HG03280 (cell line): Measurements from ENCODE around the gene PCNX1.

Experiments
- ATAC-seq: cut with Tn5 transposase; IDR thresholded peaks from one replicate; pipeline ENCODE4 v1.9.1; 2021; ENCODE audit warnings: mild to moderate bottlenecking, moderate library complexity; ENCODE audit not compliant: unreplicated experiment

Gene PCNX1

GRCh38 chr14:70955543-70956480 is 48.6 kb downstream of the PCNX1 start:
- ATAC-seq: no peak

GRCh38 chr14:70956511-70956910 is 49.3 kb downstream of the PCNX1 start:
- no peak for ATAC-seq

- ATAC-seq: no peak
Measured at GRCh38 chr14:70957710-70958109, 50.5 kb downstream of the PCNX1 start.

GRCh38 chr14:70962935-70963334 is 55.7 kb downstream of the PCNX1 start:
- no peak for ATAC-seq

- no peak for ATAC-seq
Measured at GRCh38 chr14:70964492-70964891, 57.2 kb downstream of the PCNX1 start.

GRCh38 chr14:70971560-70971959 is 64.3 kb downstream of the PCNX1 start:
- no peak for ATAC-seq

- no peak for ATAC-seq
Measured at GRCh38 chr14:70972107-70972976, 65.1 kb downstream of the PCNX1 start.

GRCh38 chr14:70976591-70976990 is 69.3 kb downstream of the PCNX1 start:
- no peak for ATAC-seq

GRCh38 chr14:70981000-70981952 is 74.0 kb downstream of the PCNX1 start:
- ATAC-seq: no peak

GRCh38 chr14:70982200-70982599 is 74.9 kb downstream of the PCNX1 start:
- no peak for ATAC-seq

GRCh38 chr14:70987041-70987440 is 79.8 kb downstream of the PCNX1 start:
- no peak for ATAC-seq

- ATAC-seq: no peak
Measured at GRCh38 chr14:70988452-70988851, 81.2 kb downstream of the PCNX1 start.

- ATAC-seq: no peak
Measured at GRCh38 chr14:70993931-70994330, 86.7 kb downstream of the PCNX1 start.

GRCh38 chr14:70995211-70995610 is 88.0 kb downstream of the PCNX1 start:
- ATAC-seq: no peak

- no peak for ATAC-seq
Measured at GRCh38 chr14:70995671-70996070, 88.4 kb downstream of the PCNX1 start.

GRCh38 chr14:70999117-70999516 is 91.9 kb downstream of the PCNX1 start:
- no peak for ATAC-seq

- no peak for ATAC-seq
Measured at GRCh38 chr14:71000091-71000490, 92.8 kb downstream of the PCNX1 start.

- no peak for ATAC-seq
Measured at GRCh38 chr14:71001742-71002141, 94.5 kb downstream of the PCNX1 start.

GRCh38 chr14:71003156-71003555 is 95.9 kb downstream of the PCNX1 start:
- ATAC-seq: no peak

GRCh38 chr14:71004481-71004880 is 97.2 kb downstream of the PCNX1 start:
- ATAC-seq: no peak

- ATAC-seq: no peak
Measured at GRCh38 chr14:71005076-71005475, 97.8 kb downstream of the PCNX1 start.
